Islet of Langerhans (tissue), 1 donor: ENCODE measurements around the gene SLC38A5.

Source experiments
- FAIRE-seq: peaks from one replicate; lab custom pipeline; 2011; peaks lifted over from hg19 to GRCh38; lab: Jason Lieb, UNC

The SLC38A5 gene

DNA sequence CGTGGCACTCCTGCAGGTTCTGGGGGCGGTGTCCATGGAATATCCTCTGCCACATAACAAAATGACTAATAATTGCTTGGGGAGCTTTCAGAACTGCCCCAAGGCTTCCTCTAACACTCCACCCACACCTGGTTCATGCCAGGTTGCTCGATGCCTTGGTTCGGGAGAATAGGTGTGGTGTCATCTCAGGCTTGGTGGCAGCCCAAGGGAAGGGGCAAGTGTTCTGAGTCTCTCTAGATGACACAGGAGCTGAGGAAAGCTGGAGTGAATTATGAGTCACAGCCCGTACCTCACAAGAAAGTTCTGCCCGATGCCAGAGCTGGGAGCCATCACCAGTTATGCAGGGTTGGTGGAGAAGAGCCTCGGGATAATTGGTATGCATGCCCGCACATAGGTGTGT lies 20.6 kb upstream of the SLC38A5 start:
- FAIRE-seq = no peak

- no peak for FAIRE-seq
Measured at GRCh38 chrX:48489892-48490291, 19.8 kb upstream of the SLC38A5 start.

DNA sequence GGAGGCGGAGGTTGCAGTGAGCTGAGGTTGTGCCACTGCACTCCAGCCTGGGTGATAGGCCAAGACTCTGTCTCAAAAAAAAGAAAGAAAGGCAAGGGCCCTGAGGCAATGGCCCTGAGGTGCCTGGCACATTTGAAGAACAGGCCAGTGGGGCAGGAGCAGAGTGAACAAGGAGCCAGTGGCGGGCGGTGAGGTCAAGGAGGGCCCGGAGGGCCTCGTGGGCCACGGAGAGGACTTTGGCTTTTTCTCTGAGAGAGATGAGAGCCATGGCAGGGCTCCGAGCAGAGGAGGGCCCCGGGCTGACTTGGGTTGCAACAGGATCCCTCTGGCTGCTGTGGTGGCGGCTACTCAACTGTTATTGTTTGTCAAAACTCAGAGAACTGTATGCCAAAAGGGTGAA lies 19.2 kb upstream of the SLC38A5 start:
- FAIRE-seq = no peak

- FAIRE-seq = no peak
Measured at GRCh38 chrX:48488034-48488433, 18.0 kb upstream of the SLC38A5 start.

- FAIRE-seq = no peak
Measured at GRCh38 chrX:48487362-48487798, 17.3 kb upstream of the SLC38A5 start.

- FAIRE-seq = no peak
Measured at GRCh38 chrX:48482526-48482925, 12.5 kb upstream of the SLC38A5 start.

DNA sequence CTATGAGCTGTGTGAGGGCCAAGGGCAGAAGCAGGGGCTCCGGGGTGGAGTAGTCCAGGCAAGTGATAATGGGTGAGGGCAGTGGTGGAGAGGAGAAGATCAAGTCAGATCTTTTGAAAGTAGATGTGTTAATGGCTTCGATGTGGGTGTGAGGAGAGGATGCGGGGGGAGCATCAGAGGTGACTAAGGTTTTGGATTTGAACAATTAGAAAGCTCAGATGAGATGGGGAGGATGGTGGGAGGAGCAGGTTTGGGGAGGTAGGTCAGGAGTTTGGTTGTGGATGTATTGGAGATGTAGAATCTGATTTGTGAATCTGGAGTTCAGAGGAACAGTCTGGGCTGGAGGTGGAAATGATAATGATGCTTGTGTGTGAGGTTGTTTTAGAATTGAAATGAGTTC lies 10.5 kb upstream of the SLC38A5 start:
- no peak for FAIRE-seq

GRCh38 chrX:48480142-48480541 lies 10.1 kb upstream of the SLC38A5 start:
- FAIRE-seq = no peak

- FAIRE-seq = no peak
Measured at GRCh38 chrX:48478806-48479205, 8.7 kb upstream of the SLC38A5 start.

GRCh38 chrX:48477960-48478755 lies 8.1 kb upstream of the SLC38A5 start:
- FAIRE-seq = no peak

- no peak for FAIRE-seq
Measured at GRCh38 chrX:48476919-48477318, 6.9 kb upstream of the SLC38A5 start.

- no peak for FAIRE-seq
Measured at GRCh38 chrX:48475774-48476577, 5.9 kb upstream of the SLC38A5 start, which contains the start of gene FTSJ1. Gene FTSJ1, plus strand, starts transcription at chrX:48476199. Its CDS starts 1,849 bp downstream, at chrX:48478048.

- no peak for FAIRE-seq
Measured at GRCh38 chrX:48475296-48475695, 5.2 kb upstream of the SLC38A5 start.

DNA sequence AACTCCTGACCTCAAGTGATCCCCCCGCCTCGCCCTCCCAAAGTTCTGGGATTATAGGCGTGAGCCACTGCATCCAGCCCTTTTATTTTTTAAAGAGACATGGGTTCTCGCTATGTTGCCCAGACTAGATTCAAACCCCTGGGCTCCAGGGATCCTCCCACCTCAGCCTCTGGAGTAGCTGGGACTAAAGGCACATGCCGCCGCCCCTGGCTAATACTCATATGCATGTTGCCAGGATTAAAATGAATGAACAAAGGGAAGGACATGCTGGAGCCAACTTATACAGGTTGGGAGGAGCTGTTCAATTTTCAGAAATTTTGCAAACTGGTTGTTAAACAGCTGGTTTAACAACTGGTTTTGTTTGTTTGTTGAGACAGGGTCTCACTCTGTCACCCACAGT lies 4.5 kb upstream of the SLC38A5 start:
- FAIRE-seq = no peak

DNA sequence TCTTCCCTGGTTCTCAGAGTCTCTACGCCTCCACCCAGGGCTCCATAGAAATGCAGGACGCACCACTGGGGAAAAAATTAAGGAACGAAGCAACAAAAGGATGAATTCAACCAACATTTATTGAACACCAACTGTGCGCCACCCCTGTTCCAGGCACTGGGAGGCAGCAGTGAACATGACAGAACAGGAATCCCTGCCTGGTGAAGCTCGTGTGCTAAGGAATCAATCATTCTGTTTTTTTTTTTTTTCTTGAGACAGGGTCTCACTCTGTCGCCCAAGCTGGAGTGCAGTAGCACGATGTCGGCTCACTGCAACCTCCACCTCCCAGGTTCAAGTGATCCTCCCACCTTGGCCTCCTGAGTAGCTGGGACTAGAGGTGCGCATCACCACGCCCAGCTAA lies 4.1 kb upstream of the SLC38A5 start:
- FAIRE-seq = no peak

DNA sequence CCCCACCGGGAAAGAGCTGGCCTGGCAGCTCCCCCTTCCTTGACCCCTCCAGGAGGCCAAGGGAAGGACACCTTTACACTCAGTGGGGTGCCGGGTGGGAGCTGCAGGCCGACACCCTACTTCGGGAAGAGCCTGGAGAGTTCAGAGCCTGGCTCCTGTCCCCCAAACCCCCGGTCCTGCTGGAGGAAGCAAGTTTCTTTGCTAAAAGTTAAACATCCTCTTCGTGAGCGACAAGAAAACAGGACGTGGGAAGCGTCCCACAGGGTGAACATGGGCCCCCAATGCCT lies 3.6 kb upstream of the SLC38A5 start:
- FAIRE-seq = no peak

- FAIRE-seq = no peak
Measured at GRCh38 chrX:48472851-48473703, 3.0 kb upstream of the SLC38A5 start.

- no peak for FAIRE-seq
Measured at GRCh38 chrX:48472225-48472624, 2.2 kb upstream of the SLC38A5 start.

GRCh38 chrX:48471504-48471903 lies 1.4 kb upstream of the SLC38A5 start:
- FAIRE-seq = no peak

- FAIRE-seq = no peak
Measured at GRCh38 chrX:48470833-48471118, 716 bp upstream of the SLC38A5 start.

- no peak for FAIRE-seq
Measured at GRCh38 chrX:48468693-48469691, 1.1 kb downstream of the SLC38A5 start.

DNA sequence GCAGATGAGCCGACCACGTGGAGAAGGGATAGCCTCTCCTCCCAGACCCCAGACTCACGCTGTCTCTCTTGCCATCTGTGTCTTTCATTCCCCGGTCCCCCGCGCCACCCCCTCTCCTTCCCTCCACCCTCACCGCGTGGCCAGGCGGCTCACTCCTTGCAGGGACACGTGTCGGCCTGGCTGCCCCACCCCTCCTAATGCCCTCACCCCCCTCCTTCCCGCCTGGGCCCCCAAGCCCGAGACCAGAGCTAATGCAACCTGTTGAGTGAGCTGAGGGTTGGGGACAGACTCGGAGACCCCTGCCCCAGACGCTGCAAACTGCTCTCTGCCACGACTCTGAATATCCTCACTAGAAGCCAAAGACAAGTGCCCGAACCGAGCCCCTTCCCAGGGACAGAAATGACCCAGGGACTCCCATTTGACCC lies 1.8 kb downstream of the SLC38A5 start:
- no peak for FAIRE-seq
